HG03095 (cell line): ENCODE results near the gene PTPRD.

Experiments
- ATAC-seq: cut with Tn5 transposase; IDR thresholded peaks from one replicate; pipeline ENCODE4 v1.9.1; 2021; ENCODE audit warnings: moderate library complexity; ENCODE audit not compliant: unreplicated experiment

The PTPRD gene

DNA sequence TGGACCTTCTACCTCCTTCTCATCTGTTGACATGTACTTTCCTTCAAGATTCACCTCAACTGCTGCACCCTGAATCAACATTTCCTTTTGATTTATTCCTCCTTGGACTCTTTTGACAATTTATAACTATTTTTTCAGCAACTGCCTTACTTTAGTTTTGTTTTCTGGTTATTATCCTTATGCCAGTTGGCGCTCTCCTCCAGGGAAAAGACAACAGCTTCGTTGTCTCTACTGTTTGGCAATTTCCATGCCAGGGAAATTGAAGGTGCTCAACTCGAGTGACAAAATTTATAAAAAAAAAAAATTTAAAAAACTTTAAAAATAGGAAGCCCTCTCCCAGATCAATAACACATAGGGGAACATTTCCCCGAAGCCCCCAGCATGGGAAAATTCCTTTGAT, 2264.0 kb downstream of the PTPRD start:
- ATAC-seq, result no peak

DNA sequence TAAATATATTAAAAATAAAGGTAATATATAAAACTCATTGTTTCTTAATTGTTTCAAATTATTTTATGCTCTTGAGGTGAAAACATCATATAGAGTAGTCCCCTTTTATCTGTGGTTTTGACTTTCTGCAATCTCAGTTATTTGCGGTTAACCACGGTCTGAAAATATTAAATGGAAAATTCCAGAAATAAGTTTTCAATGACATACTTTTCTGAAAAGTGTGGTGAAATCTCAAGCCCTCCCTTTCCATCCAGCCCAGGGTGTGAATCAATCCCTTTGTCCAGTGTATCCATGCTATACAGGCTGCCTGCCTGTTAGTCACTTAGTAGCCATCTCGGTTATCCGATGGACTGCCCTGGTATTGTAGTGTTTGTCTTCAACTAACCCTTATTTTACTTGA, 2266.5 kb downstream of the PTPRD start:
- no peak for ATAC-seq

- no peak for ATAC-seq
These were observed 2273.9 kb downstream of the PTPRD start for GRCh38 chr9:8338767-8339510.

DNA sequence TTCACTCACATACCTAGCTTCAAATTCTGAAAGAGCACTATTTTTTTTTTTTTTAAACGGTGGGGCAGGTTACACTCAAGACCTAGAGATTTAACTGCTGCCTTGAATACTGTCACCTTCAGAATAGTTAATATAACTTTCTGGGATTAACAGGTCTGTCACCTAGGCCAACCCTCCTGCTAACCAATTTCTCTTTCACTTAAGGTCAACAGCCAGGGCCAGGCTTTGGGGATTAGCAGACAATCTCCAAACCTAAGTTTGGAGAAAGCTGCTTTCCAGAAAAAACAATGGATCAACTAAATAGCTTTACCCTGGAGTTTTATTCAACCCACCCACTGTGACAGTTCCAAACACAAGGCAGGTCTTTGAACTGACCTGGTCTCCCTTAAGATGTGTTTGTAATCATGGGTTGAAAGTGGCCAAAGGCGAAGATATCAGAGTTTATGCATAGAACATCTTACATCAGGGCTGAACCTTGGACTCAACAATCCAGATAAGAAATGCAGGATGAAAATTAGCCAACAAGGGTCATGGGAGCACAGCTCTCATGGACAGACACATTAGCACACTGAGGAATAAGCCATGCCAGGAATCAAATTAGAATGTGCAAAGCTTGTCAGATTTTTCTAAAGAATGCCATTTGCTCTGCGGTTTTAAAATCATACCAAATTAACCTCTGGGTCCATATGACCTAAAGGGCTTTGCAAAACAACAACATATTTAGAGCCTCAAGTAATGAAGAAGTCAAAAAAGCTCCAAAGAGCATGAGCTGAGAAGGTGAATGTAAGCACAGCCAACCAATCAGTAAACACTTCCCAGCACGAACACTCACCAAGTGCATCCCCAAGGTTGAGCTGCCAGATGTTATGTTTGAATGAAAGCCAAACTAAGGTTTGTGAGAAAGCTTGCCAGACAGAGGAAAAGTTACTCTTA, 2274.7 kb downstream of the PTPRD start:
- no peak for ATAC-seq

GRCh38 chr9:8332871-8333270, 2279.9 kb downstream of the PTPRD start:
- ATAC-seq, result no peak

GRCh38 chr9:8332331-8332650, 2280.5 kb downstream of the PTPRD start:
- ATAC-seq, result no peak

DNA sequence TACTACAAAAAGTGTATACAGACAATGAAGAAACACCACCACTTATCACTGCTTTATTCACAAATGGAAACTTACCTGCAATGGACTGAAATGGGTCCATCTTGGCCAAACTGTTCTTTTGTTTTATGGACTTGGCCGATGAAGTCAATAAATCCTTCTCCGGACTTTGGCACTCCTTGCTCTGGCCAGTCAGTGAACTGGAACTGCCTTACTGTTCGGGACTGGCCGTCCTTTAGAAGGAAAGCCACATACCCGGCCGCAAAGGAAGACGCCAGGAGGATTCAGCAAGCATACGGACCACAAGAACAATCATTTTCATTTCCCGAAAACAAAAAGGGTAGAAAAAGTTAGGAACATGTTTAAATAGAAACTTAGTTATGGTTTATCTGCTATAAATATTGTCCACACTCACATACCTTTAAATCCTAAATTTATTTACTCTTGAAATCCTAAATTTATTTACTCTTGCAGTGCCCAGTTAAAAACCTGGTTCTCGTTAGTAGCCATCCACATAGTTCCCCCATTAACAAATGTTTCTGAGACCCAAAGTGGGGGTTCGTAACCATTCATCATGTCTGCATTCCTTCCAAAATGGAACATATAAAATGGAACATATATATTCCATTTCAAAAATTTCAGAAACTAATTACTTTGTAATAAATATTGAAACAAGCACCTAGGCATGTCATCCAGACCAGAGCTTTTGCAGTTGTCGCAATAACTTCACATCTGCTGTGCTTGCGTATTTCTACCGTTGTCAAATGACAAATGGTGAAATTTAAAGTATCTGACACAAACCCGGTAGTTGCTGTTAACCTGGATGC, 2281.1 kb downstream of the PTPRD start:
- no peak for ATAC-seq

DNA sequence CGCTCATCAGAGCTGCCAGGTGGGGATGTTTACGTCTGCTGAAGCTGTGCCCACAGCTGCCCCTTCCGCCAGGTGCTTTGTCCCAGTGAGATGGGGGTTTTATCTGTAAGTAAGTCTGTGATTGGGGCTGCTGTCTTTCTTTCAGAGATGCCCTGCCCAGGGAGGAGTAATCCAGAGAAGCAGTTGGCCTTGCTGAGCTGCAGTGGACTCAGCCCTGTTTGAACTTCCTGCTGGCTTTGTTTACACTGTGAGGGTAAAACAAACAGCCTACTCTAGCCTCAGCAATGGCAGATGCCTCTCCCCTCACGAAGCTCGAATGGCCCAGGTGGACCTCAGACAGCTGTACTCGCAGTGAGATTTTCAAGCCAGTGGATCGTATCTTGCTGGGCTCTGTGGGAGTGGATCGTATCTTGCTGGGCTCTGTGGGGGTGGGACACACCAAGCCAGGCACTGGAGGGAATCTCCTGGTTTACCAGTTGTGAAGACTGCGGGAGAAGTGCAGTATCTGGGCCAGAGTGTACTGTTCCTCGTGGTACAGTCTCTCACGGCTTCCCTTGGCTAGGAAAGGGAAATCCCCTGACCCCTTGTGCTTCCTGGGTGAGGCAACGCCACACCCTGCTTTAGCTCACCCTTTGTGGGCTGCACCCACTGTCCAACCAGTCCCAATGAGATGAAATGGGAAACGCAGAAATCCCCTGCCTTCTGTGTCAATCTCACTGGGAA, 2283.1 kb downstream of the PTPRD start:
- no peak for ATAC-seq

DNA sequence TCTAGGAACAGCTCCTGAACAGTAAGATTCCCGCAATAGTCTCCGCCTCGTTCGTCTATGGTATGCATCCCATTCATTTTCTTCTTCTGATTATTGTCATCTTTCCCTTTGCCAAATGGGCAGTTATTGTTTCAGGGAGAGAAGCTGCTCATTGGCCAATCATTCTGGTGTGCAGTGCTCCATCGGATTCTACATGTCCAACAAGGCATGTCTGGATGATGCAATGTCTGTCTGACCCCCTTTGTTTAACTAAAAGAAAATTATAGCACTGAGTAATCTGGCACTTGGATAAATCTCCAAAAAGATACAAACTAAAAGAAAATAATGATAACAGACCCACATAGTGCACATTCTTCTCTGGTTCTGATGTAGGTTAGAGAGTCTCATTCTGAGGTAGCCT, 2297.6 kb downstream of the PTPRD start:
- no peak for ATAC-seq

- ATAC-seq, result no peak
These were observed 2303.5 kb downstream of the PTPRD start for GRCh38 chr9:8309258-8309657.

DNA sequence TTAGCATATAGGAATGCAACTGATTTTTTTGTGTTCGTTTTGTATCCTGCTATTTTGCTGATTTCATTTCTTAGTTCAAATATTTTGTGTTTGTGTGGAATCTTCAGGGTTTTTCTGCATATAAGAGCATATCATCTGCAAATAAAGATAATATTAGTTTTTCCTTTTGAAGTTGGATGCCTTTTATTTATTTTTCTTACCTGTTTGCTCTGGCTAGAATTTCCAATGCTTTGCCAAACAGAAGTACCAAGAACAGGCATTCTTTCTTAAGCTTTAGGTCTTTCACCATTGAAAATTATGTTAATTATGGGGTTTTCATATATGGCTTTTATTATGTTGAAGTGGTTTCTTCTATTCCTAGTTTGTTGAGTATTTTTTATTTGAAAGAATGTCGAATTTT, 2308.1 kb downstream of the PTPRD start:
- ATAC-seq, result no peak

DNA sequence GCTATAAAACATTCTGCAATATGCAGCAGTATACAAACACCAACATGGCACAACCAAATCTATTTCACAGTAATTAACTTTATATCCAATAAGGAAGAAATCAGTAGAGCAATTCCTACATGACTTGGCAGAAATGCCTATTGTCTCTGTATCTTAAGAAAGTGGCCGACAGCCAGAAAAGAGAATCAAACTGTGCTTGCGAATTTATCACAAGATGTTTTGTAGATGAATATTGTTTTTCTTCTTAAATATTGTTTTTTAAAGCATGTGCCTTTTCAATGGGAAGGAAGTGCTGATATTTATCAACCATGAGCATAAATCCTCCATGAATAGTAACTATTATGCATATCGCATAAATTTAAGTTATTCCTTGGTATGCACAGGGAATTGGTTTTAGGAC, 2311.5 kb downstream of the PTPRD start:
- ATAC-seq, result no peak

- ATAC-seq, result no peak
These were observed 2315.8 kb downstream of the PTPRD start for GRCh38 chr9:8297047-8297446.

GRCh38 chr9:8292657-8293056, 2320.1 kb downstream of the PTPRD start:
- ATAC-seq, result no peak

DNA sequence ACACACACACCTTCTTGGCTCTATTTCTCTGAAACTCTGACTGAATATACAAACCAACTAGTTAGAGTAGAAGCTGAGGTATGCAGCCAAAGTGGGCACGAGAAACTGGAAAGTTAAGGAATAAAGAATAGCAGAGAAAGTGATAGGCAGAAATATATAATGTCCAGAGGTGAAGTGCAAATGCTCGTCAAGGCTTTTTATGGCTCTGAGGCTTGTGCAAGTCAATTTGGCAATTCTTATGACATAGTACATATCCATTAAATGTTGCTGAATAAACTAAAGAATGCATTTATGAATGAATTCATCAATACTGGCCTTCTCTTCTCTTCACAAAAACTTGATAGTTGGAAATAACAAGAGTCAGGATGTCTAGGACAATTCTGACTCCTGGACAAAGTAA, 2323.1 kb downstream of the PTPRD start:
- no peak for ATAC-seq

DNA sequence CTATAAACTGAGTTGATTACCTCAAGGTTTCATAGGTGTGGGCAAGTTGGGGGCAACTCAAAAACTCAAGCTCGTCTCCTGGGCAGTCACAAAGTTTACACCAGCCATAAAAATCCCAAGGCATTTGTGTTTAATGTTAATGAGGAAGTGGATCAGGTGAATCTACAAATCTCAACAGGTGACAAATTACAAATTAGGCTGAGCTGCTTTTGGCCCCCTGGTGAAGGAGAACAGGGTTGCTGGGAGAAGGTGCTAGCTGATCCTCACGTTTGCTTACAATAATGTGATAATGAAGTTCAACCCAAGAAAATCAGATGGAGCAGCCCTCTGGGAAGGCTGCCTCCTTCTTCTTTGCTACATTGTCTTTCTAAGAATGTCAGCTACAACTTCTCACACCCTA, 2324.8 kb downstream of the PTPRD start:
- no peak for ATAC-seq

GRCh38 chr9:8287501-8287900, 2325.3 kb downstream of the PTPRD start:
- ATAC-seq, result no peak

DNA sequence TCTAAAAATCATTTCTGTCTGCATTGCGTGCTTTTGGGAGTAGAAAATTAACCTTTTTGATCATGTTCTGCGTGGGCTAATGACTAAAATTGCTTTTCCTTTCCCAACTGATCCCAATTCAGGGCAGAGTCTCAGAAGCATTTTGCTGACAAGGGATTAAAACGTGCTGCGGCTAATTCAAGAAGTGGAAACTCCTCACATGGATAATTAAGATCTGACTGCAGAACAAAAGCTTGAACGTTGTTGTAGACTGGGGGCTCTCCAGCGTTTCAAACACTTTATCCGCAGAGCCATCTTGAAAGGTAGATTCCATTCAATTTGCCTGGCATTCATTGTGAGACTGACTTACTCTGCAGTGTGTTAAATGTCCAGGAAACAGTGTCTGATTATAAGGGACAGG, 2327.9 kb downstream of the PTPRD start:
- ATAC-seq, result no peak

- no peak for ATAC-seq
These were observed 2330.3 kb downstream of the PTPRD start for GRCh38 chr9:8282535-8282934.

DNA sequence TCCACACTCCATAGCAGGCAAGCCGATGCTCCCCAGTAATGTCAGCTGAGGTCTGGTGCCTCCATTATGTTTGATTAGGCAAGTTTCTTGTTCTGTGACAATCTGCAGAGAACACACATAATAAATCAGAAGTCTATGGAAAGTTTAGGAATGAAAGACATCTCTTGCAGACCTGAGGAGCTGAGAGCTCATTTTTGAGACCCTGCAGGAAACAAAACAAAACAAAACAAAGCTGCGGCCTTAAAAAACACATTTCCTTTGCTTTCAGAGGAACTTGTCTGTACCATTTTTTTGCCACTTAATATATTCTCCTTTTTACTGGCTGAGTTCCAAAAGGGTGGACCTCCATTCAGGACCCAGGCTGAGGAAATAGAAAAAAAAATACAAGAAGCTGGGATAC, 2332.0 kb downstream of the PTPRD start:
- ATAC-seq, result no peak

GRCh38 chr9:8278048-8278447, 2334.8 kb downstream of the PTPRD start:
- ATAC-seq, result no peak
